CD1c-positive myeloid dendritic cell (primary cell): ENCODE data around the gene CERS5.
"Not testable (repeated sequence)": the region's sequence is repeated elsewhere in the genome, so short reads cannot be mapped to it uniquely, and the experiment has no call there.

Source experiments
- DNase-seq: peaks from one replicate; pipeline ENCODE4 v3.0.0-alpha.2; 2016; ENCODE audit errors: extremely low spot score

The CERS5 gene

GRCh38 chr12:50187084-50187900 lies 20.1 kb upstream of the CERS5 start:
- no peak for DNase-seq

GRCh38 chr12:50186681-50187080 lies 19.5 kb upstream of the CERS5 start:
- no peak for DNase-seq

- no peak for DNase-seq
Observed at GRCh38 chr12:50185970-50186663, 18.9 kb upstream of the CERS5 start.

- no peak for DNase-seq
Observed at GRCh38 chr12:50185301-50185895, 18.2 kb upstream of the CERS5 start.

DNA sequence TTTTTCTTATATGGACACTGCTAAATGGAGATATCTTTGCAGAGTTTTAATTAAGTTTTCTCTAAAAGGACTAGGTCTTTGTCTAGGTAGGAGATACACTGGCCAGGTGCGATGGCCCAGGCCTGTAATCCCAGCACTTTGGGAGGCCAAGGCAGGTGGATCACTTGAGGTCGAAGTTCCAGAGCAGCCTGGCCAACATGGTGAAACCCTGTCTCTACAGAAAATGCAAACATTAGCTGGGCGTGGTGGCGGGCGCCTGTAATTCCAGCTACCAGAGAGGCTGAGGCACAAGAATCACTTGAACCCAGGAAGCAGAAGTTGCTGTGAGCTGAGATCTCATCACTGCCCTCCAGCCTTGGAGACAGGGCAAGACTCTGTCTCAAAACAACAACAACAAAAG lies 17.1 kb upstream of the CERS5 start:
- DNase-seq, result no peak

GRCh38 chr12:50182461-50182860 lies 15.3 kb upstream of the CERS5 start:
- DNase-seq, result no peak

DNA sequence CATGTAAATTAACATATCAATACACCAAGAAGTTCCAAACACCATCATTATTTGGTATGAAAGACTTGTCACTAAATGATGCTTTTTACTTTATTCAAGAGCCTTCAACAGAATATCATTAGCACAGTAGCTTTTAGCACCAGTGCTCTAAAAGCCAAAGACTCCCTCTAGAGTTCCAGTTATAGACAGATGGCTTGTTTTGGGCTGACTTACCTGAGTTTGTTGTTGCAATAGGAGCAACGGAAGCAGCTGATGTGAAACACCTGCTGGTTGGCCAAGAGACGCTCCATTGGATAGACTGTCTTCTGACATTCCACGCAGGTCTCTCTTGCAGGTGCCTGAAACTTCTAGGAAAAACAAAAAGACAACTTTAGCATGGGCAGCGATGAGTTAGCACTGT lies 14.5 kb upstream of the CERS5 start:
- DNase-seq, result no peak

DNA sequence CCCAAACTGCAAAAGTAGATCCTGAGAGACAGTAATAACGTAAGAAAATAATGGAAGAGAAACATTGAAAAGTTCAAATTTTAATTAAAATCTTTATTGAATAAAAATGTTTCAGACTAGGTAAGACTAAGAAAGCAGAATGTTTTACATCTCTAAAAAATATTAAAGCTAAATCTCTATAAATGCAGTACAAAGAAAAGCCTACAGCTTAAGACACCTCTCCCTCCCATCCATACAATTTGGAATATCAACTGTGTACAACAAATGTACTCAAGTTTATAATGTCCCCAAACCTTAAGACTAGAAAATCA lies 8.5 kb upstream of the CERS5 start:
- no peak for DNase-seq

DNA sequence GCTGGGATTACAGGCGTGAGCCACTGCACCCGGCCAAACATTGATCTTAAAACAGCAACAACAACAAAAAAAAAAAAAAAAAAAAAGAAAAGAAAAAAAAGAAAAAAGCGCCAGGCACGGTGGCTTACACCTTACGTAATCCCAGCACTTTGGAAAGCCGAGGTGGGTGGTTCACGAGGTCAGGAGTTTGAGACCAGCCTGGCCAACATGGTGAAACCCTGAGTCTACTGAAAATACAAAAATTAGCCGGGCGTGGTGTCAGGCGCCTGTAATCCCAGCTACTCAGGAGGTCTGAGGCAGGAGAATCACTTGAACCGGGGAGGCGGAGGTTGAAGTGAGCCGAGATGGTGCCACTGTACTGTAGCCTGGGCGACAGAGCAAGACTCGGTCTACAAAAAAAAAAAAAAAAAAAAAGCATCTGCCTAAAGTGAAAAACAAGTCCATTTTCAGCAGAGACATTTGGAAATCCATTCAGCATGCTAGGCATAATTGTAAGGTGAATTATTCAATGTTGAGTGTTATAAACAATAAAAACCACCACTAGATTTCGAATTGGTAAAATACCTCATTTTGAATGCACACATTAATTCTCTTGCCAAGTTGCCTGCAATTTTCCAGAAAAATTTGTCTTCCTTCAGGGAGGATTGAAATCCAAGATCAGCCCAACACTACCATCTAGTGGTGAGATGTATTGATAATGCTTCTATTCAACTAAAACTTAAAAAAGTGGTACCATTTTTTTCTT lies 8.0 kb upstream of the CERS5 start:
- peak; percentile 84 for DNase-seq

DNA sequence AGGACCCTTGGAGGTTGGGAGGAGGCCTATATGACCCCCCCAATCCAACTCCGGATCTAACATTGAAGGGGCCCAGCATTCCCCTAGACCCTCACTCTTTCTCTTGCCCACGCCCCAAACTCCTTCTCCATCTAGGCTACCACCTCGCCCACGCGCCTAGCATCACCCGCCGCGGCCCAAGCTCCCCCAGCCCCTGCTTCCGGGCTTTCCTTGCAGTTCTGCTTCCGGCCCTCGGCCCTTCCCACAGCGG lies 445 bp downstream of the CERS5 start:
- peak; percentile 73 for DNase-seq

- DNase-seq, result no peak
Observed at GRCh38 chr12:50164963-50165362, 2.2 kb downstream of the CERS5 start.

- no peak for DNase-seq
Observed at GRCh38 chr12:50162230-50162629, 4.9 kb downstream of the CERS5 start.

DNA sequence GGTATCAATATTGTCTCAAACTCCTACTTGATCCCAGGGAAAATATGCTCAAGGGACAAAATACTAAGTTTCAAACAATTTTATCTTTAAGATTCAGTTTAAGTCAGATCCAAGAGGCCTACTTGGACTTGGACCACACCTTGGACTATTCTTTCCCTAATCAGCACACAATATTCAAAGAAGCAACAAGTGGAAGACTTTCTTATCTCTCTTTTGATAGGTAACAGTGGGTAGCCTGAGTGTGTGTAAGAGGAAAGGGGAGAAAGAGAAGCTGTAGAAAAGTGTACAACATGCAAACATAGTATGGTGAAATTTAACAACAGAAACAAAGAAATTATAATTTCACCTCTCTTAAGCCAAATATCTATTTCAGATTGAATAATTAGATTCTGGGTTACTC lies 6.5 kb downstream of the CERS5 start:
- DNase-seq, result no peak

- DNase-seq, result no peak
Observed at GRCh38 chr12:50157259-50157658, 9.9 kb downstream of the CERS5 start.

GRCh38 chr12:50156641-50157040 lies 10.5 kb downstream of the CERS5 start:
- DNase-seq, result no peak

GRCh38 chr12:50154947-50155346 lies 12.2 kb downstream of the CERS5 start:
- not testable (repeated sequence) for DNase-seq

GRCh38 chr12:50151047-50151687 lies 16.0 kb downstream of the CERS5 start:
- DNase-seq, result no peak

DNA sequence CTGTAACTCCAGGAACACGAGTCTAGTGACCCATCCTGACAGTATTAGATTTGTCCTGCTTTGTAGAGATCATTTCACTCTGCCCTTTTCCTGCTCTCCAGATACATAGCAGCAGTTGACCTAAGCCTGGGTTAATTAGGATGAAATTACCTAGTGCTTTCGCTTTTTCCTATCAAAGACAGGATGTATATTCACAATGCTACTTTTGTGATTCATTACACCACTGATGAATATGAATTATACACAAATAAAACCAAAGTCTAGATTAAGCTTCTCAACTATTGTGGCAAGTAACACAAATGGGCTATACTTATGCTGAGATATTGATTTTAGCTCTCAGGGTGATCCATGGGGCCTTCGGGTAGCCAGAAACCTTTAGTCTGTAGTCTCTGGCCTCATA lies 17.9 kb downstream of the CERS5 start:
- DNase-seq, result no peak

DNA sequence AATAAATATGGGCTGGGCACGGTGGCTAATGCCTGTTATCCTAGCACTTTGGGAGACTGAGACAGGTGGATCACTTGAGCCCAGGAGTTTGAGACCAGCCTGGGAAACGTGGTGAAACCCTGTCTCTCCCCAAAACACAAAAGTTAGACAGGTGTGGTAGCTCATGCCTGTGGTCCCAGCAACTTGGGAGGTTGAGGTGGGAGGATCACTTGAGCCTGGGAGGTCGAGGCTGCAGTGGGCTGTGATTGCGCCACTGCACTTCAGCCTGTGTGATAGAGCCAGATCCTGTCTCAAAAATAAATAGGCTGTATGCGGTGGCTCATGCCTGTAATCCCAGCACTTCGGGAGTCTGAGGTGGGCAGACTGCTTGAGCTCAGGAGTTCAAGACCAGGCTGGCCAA lies 19.2 kb downstream of the CERS5 start:
- not testable (repeated sequence) for DNase-seq

- no peak for DNase-seq
Observed at GRCh38 chr12:50147281-50147680, 19.9 kb downstream of the CERS5 start.

DNA sequence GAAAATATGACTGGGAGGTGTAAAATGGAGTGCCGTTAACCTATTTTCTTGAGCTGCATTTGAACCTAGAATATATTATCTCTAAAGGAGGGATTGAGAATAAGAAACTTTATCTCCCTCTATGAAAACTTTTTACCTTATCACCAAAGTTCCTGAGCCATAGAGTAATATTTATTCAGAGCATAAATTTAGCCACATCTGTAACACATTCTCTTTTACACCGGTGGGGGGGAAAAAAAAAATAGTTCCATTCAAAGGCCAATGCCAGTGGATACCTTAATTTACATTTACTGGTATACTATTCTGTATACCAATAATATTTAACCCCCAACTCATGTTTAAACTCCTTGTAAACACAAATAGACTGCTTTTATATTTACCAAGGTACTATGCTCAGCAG lies 21.7 kb downstream of the CERS5 start:
- no peak for DNase-seq

GRCh38 chr12:50142993-50143392 lies 24.2 kb downstream of the CERS5 start:
- DNase-seq, result no peak
